Mammary epithelial cell (primary cell): ENCODE measurements around the gene FUT2.

Experiments used
- EZH2 ChIP-seq: IDR thresholded peaks from 2 replicates; pipeline ENCODE4 v1.6.1; 2012; ENCODE audit warnings: low read length, inconsistent platforms, borderline replicate concordance
- TF ChIP-seq, protein P1 (sequence below), 2 donors: IDR thresholded peaks in 1 of 2; conservative IDR thresholded peaks in 1 of 2; 2 replicates each; pipeline ENCODE4 v1.5.1; 2011 to 2012; ENCODE audit warnings: inconsistent platforms in 2 of 2, low read length in 2 of 2, mild to moderate bottlenecking in 2 of 2, control low read depth in 1 of 2, low read depth in 1 of 2; ENCODE audit not compliant: insufficient read depth in 1 of 2; ENCODE audit errors: extremely low read depth in 1 of 2

DNA sequence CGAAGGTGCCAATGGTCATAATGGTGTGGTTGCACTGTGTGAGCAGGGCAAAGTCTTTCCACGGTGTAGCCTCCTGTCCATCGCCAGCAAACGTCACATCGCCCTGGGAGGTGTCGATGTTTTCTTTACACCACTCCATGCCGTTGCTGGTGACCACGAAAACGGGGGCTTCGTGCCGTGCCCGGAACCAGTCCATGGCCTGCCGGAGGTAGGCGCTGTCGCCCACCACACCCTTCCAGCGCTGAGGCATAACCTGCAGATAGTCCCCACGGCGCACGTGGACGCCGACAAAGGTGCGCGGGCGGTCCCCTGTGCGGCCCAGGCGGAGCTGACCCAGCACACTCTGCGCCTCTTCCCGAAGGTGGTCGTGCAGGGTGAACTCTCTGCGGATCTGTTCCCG is 54.6 kb downstream of the FUT2 start:
- TF ChIP-seq, protein P1, sequence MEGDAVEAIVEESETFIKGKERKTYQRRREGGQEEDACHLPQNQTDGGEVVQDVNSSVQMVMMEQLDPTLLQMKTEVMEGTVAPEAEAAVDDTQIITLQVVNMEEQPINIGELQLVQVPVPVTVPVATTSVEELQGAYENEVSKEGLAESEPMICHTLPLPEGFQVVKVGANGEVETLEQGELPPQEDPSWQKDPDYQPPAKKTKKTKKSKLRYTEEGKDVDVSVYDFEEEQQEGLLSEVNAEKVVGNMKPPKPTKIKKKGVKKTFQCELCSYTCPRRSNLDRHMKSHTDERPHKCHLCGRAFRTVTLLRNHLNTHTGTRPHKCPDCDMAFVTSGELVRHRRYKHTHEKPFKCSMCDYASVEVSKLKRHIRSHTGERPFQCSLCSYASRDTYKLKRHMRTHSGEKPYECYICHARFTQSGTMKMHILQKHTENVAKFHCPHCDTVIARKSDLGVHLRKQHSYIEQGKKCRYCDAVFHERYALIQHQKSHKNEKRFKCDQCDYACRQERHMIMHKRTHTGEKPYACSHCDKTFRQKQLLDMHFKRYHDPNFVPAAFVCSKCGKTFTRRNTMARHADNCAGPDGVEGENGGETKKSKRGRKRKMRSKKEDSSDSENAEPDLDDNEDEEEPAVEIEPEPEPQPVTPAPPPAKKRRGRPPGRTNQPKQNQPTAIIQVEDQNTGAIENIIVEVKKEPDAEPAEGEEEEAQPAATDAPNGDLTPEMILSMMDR (conservative IDR thresholded peaks at IDR 0.05 in 1 of 2, IDR thresholded peaks at IDR 0.05 in 1 of 2; ENCODE audit: extremely low read depth in 1 of 2, insufficient read depth in 1 of 2, low read depth in 1 of 2, low read length in 2 of 2): no peak
- no peak for TF ChIP-seq EZH2
